Kidney (tissue), 14 donors: ENCODE data around the gene STXBP6. TPM values are rescaled to one million over a fixed set of nuclear protein-coding genes. Genes with fewer than 3 reads are reported as not detected.

ENCODE experiments used
- DNase-seq, 5 donors: peaks; one replicate each; pipeline ENCODE4 v3.0.0-alpha.2; 2013 to 2020
- FAIRE-seq: peaks from 2 replicates; lab custom pipeline; 2012; peaks lifted over from hg19 to GRCh38; lab: Jason Lieb, UNC
- H3K27ac ChIP-seq, 2 donors: one replicate each; pipeline ENCODE4 v1.7.0; 2013; ENCODE audit warnings: low read depth in 2 of 2, low read length in 2 of 2, inconsistent platforms in 1 of 2
- H3K27me3 ChIP-seq: one replicate; pipeline ENCODE4 v1.7.1; 2013; ENCODE audit warnings: low read length, inconsistent platforms; ENCODE audit not compliant: control insufficient read depth, insufficient read depth
- H3K36me3 ChIP-seq, 3 donors: one replicate each; pipeline versions ENCODE4 v1.7.0 to v1.7.1; 2013; ENCODE audit warnings: low read length in 3 of 3, control low read depth in 1 of 3, inconsistent platforms in 1 of 3; ENCODE audit not compliant: insufficient read depth in 3 of 3, control insufficient read depth in 2 of 3
- H3K4me1 ChIP-seq, 3 donors: one replicate each; pipeline versions ENCODE4 v1.7.0 to v1.7.1; 2013; ENCODE audit warnings: low read length in 3 of 3, inconsistent platforms in 1 of 3, low read depth in 1 of 3; ENCODE audit not compliant: control insufficient read depth in 2 of 3, insufficient read depth in 2 of 3
- H3K4me3 ChIP-seq, 3 donors: one replicate each; pipeline versions ENCODE4 v1.7.0 to v1.8.1; 2013; ENCODE audit warnings: low read length in 3 of 3, control low read depth in 1 of 3, inconsistent platforms in 1 of 3
- H3K9ac ChIP-seq, 3 donors: one replicate each; pipeline versions ENCODE4 v1.7.0 to v1.7.1; 2013; ENCODE audit warnings: low read length in 3 of 3, control low read depth in 1 of 3, inconsistent platforms in 1 of 3
- H3K9me3 ChIP-seq, 3 donors: one replicate each; pipeline versions ENCODE4 v1.7.0 to v1.7.1; 2013; ENCODE audit warnings: low read length in 3 of 3, control low read depth in 1 of 3, inconsistent platforms in 1 of 3; ENCODE audit not compliant: control insufficient read depth in 2 of 3, insufficient read depth in 1 of 3
- CTCF ChIP-seq: IDR thresholded peaks from 3 replicates; pipeline ENCODE4 v1.5.1; 2012; ENCODE audit warnings: mild to moderate bottlenecking, moderate library complexity, borderline replicate concordance; ENCODE audit not compliant: insufficient read depth; ENCODE audit errors: extremely low read depth
- intact Hi-C: fragments of 100-400 bp; cut with DNase I; formaldehyde crosslinking; loops from one replicate; pipeline ENCODE4 v1.11.1; 2022
- polyA plus RNA-seq: library from polyadenylated mRNA; stranded (reverse); fragments of 350-450 nt; fragmentation: Illumina TruSeq; extraction: RNeasy Lipid Tissue Mini Kit (QIAGEN cat#74804); gene quantifications from one replicate; pipeline ENCODE4 v1.2.3, GENCODE V29; 2014; ENCODE audit warnings: low read depth, low replicate concordance; ENCODE audit not compliant: insufficient read depth
- total RNA-seq: library from RNA; stranded (reverse); fragmentation: NEBNext Ultra II Directional; extraction: Animal tissue kit (Norgen Biotek cat#: 25700); gene quantifications from one replicate; pipeline ENCODE4 v1.2.1, GENCODE V29; 2021
- donor health status: control.
- donor health status: control.
- donor health status: control.
- donor health status: control.
- donor health status: control.
- donor health status: DM: yes; HTN: yes; CAD: no.
- donor health status: Normal renal cell carcinoma (clear cell type).

STXBP6 gene
- total and polyA plus RNA-seq, 2 donors from 2014 or later = 2.8 to 3.9 TPM

- Histone ChIP-seq H3K9me3 (no peaks in the 10 kb centered on the region), H3K27ac (no peak overlapping the region), H3K9ac (no peak overlapping the region), H3K27me3 (no peaks in the 10 kb centered on the region), H3K4me3 (no peak overlapping the region), H3K4me1 (no peaks in the 10 kb centered on the region), H3K36me3 (no peaks in the 10 kb centered on the region)
- intact Hi-C loops = no loop called here
- no peak for TF ChIP-seq CTCF
- DNase-seq (no peak), FAIRE-seq (no peak)
Measured at GRCh38 chr14:24904533-24904932, 145.4 kb downstream of the STXBP6 start.

- no peak for TF ChIP-seq CTCF
- Histone ChIP-seq H3K27ac (no peak overlapping the region), H3K4me1 (no peaks in the 10 kb centered on the region), H3K27me3 (no peaks in the 10 kb centered on the region), H3K9me3 (no peaks in the 10 kb centered on the region), H3K4me3 (no peak overlapping the region), H3K36me3 (no peaks in the 10 kb centered on the region), H3K9ac (no peak overlapping the region)
- intact Hi-C loops = no loop called here
- no peak for DNase-seq
- FAIRE-seq = no peak
Measured at GRCh38 chr14:24903337-24903736, 146.6 kb downstream of the STXBP6 start.

- H3K9ac ChIP-seq = no peak overlapping the region
- no peak overlapping the region for H3K4me3 ChIP-seq
- DNase-seq (no peak), FAIRE-seq (no peak)
- TF ChIP-seq CTCF = no peak
- H3K4me1 ChIP-seq = no peaks in the 10 kb centered on the region
- intact Hi-C loops = no loop called here
- no peaks in the 10 kb centered on the region for H3K27me3 ChIP-seq
- no peaks in the 10 kb centered on the region for H3K36me3 ChIP-seq
- no peaks in the 10 kb centered on the region for H3K9me3 ChIP-seq
- no peak overlapping the region for H3K27ac ChIP-seq
Measured at GRCh38 chr14:24900269-24901100, 149.5 kb downstream of the STXBP6 start.
